ENCODE results near the gene CYP4F12.

Gene CYP4F12, protein sequence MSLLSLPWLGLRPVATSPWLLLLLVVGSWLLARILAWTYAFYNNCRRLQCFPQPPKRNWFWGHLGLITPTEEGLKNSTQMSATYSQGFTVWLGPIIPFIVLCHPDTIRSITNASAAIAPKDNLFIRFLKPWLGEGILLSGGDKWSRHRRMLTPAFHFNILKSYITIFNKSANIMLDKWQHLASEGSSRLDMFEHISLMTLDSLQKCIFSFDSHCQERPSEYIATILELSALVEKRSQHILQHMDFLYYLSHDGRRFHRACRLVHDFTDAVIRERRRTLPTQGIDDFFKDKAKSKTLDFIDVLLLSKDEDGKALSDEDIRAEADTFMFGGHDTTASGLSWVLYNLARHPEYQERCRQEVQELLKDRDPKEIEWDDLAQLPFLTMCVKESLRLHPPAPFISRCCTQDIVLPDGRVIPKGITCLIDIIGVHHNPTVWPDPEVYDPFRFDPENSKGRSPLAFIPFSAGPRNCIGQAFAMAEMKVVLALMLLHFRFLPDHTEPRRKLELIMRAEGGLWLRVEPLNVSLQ

DNA sequence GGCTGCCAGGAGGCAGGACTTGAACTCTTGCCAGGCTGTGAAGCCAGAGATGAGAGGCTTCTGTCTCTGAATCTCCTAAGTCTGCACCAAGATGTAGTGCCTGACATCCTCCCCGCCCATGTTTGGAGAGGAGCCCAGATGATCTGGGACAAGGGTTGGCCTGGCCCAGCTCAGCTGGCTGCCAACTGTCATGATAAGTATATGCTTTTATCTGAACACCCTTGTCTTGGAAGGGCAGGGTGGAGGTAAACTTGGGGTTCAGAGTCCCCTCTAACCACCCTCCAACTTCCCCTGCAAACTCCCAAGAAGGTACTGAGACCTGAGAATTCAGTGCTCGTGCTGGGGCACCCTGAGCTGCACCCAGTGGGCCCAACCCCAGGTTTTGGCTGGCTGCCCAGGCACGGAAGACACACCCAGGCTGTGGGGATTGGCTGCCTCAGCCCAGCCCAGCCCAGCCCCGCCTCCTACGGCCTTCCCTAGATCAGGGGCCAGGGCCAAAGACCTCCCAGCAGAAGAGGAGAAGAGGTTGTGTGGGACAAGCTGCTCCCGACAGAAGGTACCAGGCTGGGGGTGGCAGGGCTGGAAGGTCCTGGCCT is at the start of gene CYP4F12:
CYP4F12 (plus strand) TSS at position 508 of the 596 bp plus-strand sequence. CDS start 443 bp downstream, outside the sequence.
- no peak for DNase-seq (ENCODE audit: low read depth)

DNA sequence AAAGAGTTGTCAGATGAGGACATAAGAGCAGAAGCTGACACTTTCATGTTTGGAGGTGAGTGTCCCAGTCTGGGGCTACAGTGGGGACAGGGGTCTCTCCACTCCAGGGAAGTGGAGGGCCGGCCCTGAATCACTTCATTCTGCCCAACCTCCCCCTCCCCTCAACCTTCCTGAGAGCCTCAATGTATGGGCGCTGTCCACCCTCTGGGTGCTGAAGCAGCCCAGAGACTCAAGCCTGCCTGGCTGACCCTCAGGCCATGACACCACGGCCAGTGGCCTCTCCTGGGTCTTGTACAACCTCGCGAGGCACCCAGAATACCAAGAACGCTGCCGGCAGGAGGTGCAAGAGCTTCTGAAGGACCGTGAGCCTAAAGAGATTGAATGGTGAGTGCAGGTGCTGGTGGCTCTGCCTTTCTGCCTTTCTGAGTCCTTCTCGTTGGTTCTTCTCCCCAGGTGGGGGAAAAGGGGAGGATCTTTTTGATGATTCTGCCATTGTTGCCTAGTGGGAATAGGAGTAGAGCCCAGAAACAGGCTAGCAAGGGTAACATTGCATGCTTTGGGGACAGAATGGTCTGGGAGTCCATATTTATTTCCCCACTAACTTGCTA is 49.1 kb upstream of the CYP4F12 start:
- DNase-seq (ENCODE audit: low read depth): no peak

DNA sequence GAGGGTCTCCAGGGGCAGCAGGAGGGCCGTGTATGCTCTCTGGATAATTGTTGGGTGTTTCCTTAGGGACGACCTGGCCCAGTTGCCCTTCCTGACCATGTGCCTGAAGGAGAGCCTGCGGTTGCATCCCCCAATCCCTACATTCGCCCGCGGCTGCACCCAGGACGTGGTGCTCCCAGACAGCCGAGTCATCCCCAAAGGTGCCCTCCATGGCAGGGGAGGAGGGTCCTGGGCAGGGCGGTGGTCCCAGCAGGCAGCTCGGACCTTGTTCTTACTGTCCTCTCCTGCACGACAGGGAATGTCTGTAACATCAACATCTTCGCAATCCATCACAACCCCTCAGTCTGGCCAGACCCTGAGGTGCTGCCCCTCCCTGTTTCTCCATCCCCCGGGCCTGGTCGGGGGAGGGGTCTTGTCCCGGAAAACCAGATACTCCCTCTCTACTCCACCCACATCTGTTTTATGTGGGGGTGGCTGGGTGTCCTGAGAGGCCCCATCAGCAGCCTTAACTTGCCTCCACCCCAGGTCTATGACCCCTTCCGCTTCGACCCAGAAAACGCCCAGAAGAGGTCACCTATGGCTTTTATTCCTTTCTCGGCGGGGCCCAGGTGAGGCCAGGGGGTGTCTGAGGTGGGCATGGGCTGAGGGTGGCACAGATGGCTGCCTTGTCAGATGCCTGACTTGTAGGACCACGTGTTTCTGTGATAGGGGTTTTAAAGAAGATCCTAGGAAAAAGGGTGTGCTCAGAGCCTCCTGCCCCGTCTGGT is 44.5 kb upstream of the CYP4F12 start:
- no peak for DNase-seq (ENCODE audit: low read depth)

DNA sequence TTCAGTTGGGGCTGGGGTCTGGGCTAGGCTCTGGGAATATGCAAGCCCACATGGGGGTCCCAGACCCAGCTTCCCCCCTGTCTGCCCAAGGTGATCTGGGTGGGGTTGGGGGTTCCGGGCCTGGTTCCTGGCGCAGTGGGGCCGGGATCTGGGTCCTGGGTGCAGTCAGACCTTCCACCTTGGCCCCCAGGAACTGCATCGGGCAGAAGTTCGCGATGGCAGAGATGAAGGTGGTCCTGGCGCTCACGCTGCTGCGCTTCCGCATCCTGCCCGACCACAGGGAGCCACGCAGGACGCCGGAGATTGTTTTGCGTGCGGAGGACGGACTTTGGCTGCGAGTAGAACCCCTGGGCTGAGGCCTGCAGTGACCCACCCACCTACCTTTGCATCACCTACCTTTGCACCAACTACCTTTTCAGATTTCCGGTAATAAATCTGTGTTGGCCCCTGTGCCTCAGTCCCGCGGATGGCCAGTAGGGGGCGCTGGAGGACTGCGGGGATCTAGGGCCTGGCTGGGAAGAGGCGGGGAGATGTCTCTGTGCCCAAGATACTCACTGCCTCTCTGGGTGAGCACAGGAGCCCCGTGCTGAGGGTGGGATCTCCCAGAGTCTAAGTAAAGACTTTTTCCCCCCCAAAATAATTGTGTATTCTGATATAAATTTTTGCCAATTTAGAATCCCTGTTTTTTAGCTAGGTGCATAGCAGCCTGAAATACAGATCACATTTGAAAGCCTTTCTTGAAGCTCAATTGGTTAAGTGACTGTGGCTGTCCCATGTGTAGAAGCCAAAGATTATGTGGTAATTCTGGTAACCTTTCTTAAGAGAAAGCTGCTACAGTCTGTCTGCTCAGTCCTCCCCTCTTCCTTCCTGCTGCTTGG is 43.6 kb upstream of the CYP4F12 start:
- DNase-seq (ENCODE audit: low read depth): peak; percentile 84

DNA sequence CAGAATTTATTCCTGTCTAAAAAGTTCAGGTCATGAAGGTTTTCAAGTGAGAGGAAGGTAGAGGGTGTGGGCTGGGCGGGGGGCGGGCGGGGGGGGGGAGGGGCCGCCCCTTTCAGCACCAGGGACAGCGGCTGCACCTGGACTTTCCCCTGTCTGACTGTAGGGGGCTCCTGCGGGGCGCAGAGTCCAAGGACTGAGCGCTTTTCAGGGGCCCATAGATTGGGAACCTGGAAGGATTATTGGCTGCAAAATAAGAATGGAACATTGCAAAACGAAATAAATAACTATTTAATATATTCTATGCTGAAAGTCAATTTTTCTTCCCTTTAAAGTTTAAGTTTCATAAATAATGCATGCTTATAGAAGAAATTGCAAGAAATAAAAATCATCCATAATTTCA is 41.1 kb upstream of the CYP4F12 start:
- peak; percentile 6 for DNase-seq (ENCODE audit: low read depth)

DNA sequence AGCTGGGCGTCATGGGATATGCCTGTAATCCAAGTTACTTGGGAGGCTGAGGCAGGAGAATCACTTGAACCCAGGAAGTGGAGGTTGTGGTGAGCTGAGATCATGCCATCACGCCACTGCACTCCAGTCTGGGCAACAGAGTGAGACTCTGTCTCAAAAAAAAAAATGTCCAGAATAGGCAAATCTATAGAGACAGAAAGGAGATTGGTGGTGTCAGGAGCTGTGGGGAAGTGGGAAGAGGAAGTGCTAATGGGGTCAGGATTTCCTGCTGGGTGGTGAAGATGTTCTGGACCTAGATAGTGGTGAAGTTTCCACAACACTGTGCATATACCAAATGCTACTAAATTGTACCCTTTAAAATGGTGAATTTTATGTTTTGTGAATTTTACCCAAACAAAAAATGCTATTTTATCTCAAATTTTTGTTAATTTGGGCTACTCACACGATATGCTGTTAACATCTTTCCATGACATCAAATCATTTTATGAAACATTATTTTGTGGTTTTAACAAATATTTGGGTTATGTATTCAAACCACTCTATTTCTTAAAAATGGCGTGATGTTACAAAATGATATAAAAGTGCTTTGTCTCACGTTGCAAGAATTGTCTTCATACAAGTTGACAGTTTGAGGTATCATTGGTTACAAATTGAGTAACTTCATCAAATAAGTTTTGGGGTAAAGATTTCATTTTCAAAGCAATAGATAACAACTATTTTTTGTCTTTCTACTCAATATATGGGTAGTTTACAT is 39.6 kb upstream of the CYP4F12 start:
- no peak for DNase-seq (ENCODE audit: low read depth)

DNA sequence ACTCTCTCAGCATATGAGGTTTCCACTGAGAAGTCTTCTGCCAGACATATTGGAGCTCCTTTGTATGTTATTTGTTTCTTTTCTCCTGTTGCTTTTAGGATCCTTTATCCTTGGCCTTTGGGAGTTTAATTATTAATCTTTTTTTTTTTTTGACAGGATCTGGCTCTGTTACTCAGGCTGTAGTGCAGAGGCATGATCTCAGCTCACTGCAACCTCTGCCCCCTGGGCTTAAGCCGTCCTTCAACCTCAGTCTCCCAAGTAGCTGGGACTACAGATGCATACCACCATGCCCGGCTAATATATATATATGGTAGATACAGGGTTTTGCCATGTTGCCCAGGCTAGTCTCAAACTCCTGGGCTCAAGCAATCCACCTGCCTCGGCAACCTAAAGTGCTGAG is 38.8 kb upstream of the CYP4F12 start:
- DNase-seq (ENCODE audit: low read depth): no peak

DNA sequence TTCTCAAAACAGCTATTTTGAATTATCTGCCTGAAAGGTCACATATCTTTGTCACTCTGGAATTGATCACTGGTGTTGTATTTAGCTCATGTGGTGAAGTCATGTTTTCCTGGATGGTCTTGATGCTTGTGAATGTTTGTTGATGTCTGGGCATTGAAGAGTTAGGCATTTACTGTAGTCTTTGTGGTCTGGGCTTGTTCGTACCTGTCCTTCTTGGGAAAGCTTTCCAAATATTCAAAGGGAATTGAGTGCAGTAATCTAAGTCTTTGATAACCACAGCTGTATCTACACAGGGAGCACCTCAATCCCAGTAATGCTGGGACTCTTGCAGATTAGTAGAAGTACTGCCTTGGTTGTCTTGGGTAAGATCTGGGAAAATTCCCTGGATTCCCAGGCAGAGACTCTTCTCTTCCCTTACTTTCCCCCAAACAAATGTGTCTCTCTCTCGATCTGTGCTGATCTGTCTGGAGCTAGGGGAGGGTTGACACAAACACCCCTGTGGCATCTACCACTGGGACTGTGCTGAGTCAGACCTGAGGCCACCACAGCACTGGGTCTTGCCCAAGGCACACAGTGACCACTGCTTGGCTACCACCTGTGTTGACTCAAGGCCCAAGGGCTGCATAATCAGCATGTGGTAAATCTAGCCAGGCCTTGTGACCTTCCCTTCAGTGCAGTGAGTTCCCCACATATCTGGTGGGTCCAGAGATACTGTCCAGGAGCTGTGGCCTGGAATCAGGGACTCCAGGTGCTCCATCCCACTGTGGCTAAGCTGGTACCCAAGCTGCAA is 37.7 kb upstream of the CYP4F12 start:
- no peak for DNase-seq (ENCODE audit: low read depth)

DNA sequence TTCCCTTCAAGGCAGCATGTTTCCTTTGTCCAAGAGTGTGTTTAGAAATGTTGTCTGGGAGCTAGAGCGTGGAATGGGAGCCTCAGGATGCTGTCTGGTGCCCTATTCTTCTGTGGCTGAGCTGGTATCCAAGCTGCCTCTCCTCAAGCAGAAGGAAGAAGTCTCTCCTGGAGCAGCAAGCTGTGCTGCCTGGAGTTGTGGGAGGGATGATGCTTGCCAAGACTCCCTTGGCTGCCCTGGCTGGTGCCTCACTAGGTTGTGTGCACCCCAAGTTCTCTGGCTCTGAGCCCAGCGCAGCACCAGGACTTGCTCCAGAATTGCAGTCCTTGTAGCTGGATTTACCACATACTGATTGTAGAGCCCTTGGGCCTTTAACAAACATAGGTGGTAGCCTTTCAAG is 36.9 kb upstream of the CYP4F12 start:
- no peak for DNase-seq (ENCODE audit: low read depth)

DNA sequence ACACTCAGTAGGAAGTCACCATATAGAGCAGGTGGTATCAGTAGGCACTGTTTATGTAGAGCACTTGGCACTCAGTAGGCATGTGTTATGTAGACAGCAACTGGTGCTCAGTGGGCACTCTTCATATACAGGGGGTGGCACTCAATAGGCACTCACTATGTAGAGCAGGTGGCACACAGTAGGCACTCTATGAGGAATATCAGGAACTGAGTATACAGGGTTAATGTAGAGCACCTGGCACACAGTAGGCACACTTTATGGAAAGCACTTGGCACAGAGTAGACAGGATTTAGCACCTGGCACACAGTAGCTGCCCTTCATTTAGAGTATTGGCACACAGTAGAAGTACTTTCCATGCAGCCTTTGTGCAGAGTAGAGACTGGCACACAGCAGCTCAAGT is 33.3 kb upstream of the CYP4F12 start:
- DNase-seq (ENCODE audit: low read depth): no peak

DNA sequence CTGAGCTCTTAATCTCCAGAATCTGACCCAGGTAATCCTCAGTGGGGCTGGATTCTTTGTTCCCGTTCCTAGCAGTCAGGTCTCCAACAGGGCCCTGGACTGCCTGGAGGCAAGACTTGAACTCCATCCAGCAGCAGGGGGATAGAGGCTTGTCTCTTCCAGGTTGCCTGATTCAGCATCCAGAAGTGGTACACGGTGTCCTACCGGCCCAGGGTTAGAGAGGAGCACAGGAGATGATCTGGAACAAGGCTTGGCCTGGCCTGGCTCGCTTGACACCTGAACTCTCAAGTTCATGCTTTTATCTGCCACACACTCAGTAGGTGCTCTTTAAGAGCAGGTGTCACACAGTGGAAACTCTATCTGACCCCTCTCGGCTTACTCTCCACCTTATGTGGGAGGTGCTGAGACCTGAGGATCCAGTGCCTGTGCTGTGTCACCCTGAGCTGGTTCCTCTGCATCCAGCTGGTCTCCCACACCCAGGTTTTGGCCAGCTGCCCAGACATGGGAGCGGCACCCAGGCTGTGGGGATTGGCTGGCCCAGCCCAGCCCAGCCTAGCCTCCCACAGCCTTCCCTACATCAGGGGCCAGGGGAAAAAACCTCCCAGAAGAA is 32.5 kb upstream of the CYP4F12 start, which contains the start of gene CYP4F3:
CYP4F3 (plus strand) TSS at position 604 of the 610 bp plus-strand sequence. CDS start 519 bp downstream, outside the sequence.
- DNase-seq (ENCODE audit: low read depth): no peak

DNA sequence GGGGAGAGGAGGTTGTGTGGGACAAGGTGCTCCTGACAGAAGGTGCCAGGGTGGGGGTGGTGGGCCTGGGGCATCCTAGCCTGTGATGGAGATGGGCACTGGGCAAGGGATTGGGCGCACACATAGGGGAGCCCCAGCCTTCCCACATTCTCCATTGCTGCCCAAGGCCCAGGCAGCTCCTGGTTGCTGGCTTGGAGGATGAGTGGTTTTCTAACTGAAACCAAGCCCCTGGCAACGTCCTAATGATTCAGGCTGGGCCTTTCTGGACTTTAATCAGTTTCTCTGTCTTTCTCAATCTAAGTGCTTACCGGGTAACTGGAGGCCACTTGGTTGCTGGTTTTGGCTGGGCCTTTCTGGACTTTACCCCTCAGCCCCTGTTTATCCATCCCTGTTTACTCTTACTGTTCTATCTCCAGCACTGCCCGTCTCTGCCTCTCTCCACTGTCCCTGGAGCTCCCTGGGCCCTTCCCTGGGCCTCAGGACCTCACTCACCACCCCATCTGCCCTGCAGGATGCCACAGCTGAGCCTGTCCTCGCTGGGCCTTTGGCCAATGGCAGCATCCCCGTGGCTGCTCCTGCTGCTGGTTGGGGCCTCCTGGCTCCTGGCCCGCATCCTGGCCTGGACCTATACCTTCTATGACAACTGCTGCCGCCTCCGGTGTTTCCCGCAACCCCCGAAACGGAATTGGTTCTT is 31.8 kb upstream of the CYP4F12 start:
- no peak for DNase-seq (ENCODE audit: low read depth)

DNA sequence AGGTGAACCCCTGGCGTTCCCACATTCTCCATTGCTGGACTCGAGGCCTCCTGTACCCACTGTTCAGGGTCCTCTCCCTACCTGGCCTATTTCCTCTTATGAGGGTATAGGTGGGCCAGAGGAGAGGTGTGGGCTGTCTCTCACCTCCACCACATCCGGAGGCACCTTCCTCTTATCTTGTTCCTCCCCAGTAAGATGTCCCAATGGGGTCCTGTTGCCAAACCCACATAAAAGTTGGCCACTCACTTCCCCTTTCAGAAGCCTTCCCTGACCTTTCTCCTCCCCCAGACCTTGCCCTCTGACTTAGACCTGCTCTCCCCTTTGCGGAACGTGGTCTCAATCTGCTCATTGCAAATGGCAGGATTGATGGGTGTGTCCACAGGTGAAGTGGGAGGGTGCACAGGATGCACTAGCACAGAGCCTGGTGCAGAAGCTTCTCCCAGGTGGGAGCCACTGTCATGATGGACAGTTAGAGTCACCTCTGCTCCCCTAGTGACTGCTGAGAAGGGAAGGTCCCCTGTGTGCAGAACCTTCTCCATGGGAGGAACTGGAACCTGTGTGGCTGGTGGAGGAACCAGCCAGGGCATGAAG is 30.9 kb upstream of the CYP4F12 start:
- no peak for DNase-seq (ENCODE audit: low read depth)

DNA sequence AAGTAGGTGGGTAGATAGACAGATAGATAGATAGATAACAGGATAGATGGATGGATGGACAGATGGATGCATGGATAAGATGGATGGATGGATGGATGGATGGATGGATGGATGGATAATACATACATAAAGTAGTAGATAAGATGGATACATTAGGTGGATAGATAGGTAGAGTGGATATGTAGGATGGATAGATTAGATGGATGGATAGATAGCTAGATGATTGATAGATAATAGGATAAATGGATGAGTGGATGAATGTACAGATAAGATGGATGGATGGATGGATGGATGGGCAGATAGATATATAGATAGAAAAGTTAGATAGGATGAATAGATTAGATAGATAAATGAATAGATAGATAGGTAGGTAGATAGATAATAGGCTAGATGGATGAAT is 30.1 kb upstream of the CYP4F12 start:
- no peak for DNase-seq (ENCODE audit: low read depth)

DNA sequence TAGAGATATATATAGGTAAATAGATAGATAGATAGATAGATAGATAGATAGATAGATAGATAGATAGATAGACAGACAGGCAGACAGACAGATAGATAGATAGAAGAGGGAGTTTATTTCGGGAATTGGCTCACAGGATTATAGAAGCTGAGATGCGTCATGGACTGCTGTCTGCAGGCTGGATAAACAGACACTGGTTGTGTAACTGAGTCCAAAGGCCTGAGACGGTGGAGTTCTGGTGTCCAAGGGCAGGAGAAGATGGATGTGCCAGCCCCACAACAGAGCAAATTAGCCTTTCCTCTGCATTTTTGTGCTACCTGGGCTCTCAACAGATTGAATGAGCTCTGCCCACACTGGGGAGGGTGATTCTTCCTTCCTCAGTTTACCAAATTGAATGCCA is 29.5 kb upstream of the CYP4F12 start:
- DNase-seq (ENCODE audit: low read depth): no peak

DNA sequence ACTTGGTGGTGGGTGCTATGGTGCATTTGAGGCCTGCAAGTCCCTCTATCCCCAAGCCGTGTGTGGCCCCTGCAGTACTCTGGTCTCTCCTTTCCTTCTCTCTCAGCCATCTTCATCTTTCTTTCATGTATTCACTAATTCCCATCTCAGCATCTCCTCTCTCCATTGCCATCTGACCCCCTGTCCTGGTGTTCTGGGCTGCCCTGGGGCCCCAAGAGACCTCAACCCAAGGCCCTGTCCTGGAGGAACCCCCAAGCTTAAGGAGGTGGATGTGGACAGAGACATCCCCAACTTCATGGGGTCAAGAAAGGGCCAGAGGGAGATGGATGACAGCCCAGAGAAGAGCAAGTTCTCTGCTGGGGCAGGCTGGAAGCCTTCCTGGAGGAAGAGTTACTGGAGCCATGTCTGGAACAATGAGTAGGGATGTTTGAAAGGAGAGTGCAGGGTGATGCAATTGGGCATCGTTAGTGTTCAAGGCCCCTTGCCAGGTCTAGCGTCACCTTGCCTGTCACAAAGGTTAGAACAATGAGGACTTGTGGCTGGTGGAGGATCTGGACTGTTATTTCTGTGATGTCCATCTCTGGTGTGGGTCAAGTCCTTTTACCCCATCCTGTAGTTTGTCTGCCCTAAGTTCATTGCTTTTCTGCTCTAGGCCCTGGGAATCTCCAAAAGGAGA is 28.7 kb upstream of the CYP4F12 start:
- no peak for DNase-seq (ENCODE audit: low read depth)

DNA sequence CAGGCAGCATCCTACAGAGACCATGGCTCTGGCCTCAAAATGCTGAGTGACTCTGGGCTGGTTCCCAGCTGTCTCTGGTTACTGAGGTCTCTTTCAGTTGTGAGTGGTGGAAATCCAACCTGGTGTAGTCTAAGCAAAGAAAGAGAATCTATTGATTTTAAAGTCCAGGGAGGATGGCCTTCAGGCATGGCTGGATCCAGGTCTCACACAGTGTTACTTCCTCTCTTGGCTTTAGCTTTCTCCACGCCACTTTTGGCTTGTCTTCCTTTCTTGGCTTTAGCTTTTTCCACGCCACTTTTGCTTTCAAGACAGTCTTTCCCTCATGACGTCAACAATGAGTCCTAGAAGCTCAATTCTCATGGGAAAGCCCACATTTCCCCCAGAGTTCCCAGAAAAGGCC is 28.1 kb upstream of the CYP4F12 start:
- no peak for DNase-seq (ENCODE audit: low read depth)

DNA sequence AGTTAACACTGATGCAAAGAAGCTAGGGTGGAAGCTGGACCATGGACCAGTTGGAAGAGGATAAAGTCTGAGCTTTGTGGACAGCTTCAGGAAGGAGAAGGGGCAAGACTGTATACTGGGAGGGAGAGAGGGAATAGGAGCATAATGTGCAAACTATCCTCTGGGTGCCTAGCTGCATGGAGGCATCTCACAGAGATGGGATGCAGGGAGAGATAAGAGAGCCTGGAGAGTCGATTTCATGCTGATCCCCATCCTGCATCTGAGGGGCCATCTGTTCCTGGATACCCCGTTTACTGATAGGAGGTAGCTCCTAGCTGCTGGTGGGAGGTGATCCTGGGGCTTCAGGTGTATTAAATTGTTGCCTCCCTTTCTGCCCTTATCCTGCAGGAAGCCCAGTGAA is 23.4 kb upstream of the CYP4F12 start:
- no peak for DNase-seq (ENCODE audit: low read depth)
